GM19025 (cell line): ENCODE measurements around the gene GIPC3.

Experiments used
- ATAC-seq: cut with Tn5 transposase; IDR thresholded peaks from one replicate; pipeline ENCODE4 v1.9.1; 2021; ENCODE audit warnings: mild to moderate bottlenecking, low read depth, moderate library complexity; ENCODE audit not compliant: unreplicated experiment

Gene GIPC3, protein sequence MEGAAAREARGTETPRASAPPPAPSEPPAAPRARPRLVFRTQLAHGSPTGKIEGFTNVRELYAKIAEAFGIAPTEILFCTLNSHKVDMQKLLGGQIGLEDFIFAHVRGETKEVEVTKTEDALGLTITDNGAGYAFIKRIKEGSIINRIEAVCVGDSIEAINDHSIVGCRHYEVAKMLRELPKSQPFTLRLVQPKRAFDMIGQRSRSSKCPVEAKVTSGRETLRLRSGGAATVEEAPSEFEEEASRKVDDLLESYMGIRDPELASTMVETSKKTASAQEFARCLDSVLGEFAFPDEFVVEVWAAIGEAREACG

GRCh38 chr19:3585301-3586126 lies at the start of gene GIPC3:
TSS of gene GIPC3 (plus strand) at chr19:3585478. CDS start at chr19:3585598, 120 bp downstream.
- no peak for ATAC-seq

- ATAC-seq, result no peak
These were observed 49.7 kb upstream of the GIPC3 start for GRCh38 chr19:3535563-3535965.

- no peak for ATAC-seq
These were observed 49.3 kb upstream of the GIPC3 start for GRCh38 chr19:3535981-3536380.

- ATAC-seq, result no peak
These were observed 48.7 kb upstream of the GIPC3 start for GRCh38 chr19:3536429-3537100.

- no peak for ATAC-seq
These were observed 48.2 kb upstream of the GIPC3 start for GRCh38 chr19:3537101-3537437.

DNA sequence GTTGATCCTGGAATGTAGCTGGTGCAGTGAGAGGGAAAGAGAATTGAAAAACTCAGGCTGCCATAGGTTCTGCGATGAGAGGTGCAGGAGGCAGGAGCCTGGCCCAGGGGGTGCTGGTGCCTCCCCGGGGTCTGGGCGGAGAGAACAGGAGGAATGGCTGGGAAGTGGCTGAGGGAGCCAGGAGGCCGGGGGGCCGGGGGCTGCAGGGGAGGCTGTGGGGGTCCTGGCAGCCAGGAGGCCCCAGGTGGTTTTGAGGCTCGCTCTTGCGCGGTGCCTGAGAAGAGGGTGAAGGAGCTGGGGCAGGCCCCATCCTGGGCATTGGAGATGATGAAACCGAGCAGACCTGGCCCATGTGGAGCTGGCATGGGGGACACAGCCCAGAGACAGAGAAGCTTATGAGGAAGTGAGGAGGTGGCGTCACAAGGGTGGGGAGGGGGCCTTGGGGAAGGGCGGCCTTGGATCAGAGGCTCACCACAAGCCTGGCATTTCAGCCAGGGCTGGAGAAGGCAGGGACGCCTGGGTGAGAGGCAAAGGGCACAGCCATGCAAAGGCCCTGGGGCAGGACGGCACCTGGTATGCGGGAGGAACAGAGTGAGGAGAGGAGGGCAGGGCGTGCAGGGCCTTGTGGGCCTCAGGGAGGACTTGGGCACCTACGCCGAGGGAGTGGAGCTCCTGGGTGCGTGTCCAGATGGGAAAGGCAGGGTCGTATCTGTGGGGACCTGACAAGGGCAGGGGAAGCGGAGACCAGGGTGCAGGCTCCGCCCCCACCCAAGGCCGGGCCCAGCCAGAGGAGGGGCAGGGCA lies 47.6 kb upstream of the GIPC3 start:
- no peak for ATAC-seq

DNA sequence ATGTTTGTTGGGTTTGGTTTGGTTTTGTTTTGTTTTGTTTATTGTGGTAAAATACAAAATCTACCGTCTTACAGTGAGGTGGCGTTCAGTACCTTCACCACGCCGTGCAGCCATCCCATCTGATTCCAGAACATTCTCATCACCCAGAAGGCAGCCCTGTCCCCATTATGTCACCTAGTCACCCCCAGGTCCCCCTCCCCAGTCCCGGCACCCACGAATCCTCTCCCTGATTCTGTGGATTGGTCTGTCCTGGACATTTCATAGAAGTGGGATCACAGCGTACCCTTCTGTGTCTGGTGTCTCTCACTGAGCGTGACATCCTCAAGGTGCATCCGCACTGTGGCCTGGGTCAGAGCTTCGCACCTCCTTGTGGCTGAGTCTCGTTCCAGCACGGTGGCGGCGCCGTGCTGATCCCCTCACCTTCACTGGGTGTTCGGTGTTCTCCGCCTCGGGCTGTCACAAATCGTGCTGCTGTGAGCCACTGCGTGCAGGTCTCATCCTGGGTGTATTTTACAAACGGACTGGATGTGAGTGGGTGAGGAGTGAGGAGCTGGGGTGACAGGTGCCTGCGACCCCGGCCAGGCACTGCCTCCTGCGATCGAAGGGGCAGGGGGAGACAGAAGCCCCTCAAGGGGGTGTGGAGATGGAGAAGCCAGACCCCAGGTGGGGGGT lies 46.9 kb upstream of the GIPC3 start:
- no peak for ATAC-seq

DNA sequence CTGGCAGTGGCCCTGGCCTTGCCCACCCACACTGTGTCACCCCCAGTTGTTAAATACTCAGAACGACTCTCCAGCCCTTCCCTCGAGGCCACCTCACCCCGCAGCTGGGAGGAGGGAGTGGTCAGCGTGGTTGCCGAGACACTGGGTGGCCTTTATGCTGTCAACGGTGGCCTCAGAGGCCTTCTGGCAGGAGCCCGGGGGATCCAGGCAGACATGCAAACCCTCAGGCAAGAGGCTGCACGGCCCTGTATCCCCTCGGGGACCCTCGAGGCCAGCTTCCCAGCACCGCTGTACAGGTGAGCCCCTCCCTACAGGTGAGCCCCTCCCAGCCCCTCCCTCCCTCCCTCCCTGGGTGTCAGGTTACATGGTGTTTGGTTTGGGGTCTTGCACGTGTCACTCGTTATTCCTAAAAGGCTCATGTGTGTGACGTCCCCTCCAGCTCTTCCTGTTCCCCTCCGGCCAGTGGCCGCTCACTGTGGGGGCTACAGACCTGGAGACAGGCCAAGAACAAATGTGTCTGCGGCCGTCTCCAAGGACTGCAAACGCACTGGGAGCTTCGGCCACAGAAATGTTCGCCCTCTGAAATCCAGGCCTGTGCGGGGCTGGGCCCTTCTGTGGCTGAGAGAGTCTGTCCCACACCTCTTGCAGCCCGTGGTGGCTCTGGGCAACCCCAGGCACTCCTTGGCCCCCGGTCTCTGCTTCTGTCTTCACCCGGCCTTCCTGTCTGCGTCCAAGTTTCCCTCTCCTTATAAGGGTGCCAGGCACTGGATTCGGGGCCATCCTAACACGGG lies 46.1 kb upstream of the GIPC3 start, which contains the start of gene TEKTIP1:
TSS of gene TEKTIP1 (plus strand) at position 210 of the 791 bp plus-strand sequence. CDS start at position 214, 4 bp downstream.
- ATAC-seq, result no peak

DNA sequence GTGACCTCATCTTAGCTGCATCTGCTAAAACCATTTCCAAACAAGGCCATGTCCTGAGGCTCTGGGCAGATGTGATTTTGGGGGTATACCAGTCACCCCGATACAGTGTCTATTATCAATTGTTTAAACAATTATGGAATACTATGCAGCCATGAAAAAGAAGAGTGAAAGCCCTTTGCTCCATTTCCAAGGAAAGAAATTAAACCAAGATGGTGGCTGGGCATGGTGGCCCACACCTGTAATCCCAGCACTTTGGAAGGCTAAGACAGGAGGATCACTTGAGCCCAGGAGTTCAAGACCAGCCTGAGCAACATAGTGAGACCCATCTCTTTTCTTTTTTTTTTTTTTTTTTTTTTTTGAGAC lies 45.5 kb upstream of the GIPC3 start:
- ATAC-seq, result no peak

- ATAC-seq, result no peak
These were observed 41.9 kb upstream of the GIPC3 start for GRCh38 chr19:3543150-3544057.

- no peak for ATAC-seq
These were observed 41.3 kb upstream of the GIPC3 start for GRCh38 chr19:3544058-3544376.

GRCh38 chr19:3544742-3545668 lies 40.3 kb upstream of the GIPC3 start:
- no peak for ATAC-seq

- ATAC-seq, result no peak
These were observed 39.6 kb upstream of the GIPC3 start for GRCh38 chr19:3545669-3546034.

DNA sequence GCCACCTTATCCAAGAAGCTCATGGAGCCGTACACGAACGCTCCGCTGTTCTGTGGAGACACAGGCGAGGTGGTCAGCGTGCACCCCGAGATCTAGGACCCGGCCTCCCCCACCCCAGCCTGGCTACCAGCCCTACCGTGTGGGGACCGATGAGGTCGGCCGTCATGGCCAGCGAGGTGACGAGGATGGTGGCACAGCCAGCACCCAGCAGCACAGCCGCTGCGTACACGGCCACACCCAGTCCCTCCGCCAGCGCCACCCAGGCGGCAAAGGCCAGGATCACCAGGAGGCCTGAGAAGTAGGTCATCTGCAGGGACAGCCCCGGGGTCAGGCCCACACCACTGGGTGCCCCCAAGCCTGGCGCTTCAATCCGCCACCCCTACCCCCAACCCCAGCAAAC lies 39.2 kb upstream of the GIPC3 start:
- ATAC-seq, result no peak

- no peak for ATAC-seq
These were observed 38.0 kb upstream of the GIPC3 start for GRCh38 chr19:3547301-3547731.

DNA sequence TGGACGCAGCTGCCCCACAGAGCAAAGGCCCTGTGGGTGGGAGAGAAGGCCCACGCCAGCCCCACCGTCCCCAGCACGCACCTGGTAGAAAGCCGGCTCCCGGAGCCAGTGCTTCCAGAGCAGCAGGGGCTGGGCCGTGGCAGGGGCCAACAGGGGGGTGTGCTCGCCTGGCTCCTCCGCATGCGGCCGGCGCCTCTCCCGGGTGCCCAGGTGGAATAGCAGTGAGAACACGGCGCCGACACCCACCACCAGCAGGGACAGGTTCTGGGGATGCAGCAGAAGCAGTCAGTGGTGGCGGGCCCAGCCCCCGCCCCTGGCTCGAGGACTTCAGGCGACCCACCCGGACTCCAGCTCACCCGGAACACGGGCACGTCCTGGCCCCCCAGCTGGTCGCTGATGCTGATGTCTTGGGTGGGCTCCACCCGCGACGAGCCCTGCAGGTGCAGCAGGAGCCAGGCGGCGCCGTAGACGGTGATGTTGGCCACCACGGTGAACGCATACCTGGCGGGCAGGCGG lies 37.5 kb upstream of the GIPC3 start:
- no peak for ATAC-seq

- no peak for ATAC-seq
These were observed 36.7 kb upstream of the GIPC3 start for GRCh38 chr19:3548606-3549005.
